ENCODE data around the gene VWC2L. TPM values are rescaled to one million over a fixed set of nuclear protein-coding genes. Genes with fewer than 3 reads are reported as not detected.

VWC2L gene
- total RNA-seq, 2 donors from 2014 or later: not detected

DNA sequence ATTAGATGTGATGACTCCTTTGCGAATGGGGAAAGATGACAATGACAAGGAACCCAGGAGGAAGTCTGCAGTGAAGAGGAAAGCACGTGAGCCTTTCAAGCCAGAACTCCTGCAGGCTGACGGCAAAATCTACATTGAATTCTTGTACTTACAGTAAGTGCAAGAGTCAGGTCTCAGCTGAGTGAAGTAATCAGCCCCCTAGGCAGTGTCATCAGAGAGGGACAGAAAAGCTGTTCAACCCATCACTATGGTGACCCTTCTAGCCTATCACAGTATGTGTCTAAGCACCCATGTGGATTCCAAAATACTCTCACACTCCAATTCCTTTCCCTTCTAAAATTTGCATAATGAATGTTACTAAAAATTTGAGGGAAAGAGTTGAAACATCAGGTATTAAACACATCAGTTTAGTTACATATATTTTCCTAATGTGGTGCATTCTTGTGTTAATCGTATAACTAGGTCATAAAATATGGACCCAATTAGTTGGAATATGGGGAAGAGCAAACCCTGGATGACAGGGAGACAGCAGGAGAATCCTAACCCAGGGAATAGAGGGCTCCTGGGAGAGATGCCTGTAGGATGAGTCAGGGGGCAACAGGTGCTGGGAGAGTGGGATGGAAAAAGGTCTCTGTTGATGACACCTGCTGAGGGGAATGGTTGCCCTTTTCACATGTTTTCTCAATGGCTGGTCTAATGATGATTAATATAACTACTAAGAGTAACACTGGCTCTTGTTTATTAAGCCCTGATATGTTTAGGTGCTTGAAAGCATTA lies 39.5 kb downstream of the VWC2L start:
- Histone ChIP-seq H3K9ac (ENCODE audit: extremely low read depth, low read length, poor library complexity, severe bottlenecking) (no peak overlapping the region), H3K4me3 (ENCODE audit: low read length) (no peak overlapping the region), H3K27me3 (ENCODE audit: control insufficient read depth, insufficient read depth, low read length, poor library complexity, severe bottlenecking) (no peaks in the 10 kb centered on the region), H3K27ac (ENCODE audit: low read depth, low read length) (no peak overlapping the region), H3K4me1 (ENCODE audit: control insufficient read depth, insufficient read depth, low read length) (peaks cover 4% of the 10 kb centered on the region), H3K9me3 (ENCODE audit: control insufficient read depth, low read length) (no peaks in the 10 kb centered on the region), H3K36me3 (ENCODE audit: control insufficient read depth, insufficient read depth, low read length) (no peaks in the 10 kb centered on the region)
- peaks cover 2% of the 10 kb centered on the region for H3K4me1 Mint-ChIP-seq
- H3K9me3 Mint-ChIP-seq: no peaks in the 10 kb centered on the region
- DNase-seq: peak; percentile 70
- no peak overlapping the region for H3K4me3 Mint-ChIP-seq
- no peak overlapping the region for H3K27ac Mint-ChIP-seq
- H3K27me3 Mint-ChIP-seq (ENCODE audit: insufficient read depth): no peaks in the 10 kb centered on the region
- WGBS, 2 experiments (ENCODE audit: insufficient coverage in 1 of 2, insufficient read length in 1 of 2): 94 to 98% methylated on average over 4 of the region's 4 CpGs
- TF ChIP-seq, protein P1, sequence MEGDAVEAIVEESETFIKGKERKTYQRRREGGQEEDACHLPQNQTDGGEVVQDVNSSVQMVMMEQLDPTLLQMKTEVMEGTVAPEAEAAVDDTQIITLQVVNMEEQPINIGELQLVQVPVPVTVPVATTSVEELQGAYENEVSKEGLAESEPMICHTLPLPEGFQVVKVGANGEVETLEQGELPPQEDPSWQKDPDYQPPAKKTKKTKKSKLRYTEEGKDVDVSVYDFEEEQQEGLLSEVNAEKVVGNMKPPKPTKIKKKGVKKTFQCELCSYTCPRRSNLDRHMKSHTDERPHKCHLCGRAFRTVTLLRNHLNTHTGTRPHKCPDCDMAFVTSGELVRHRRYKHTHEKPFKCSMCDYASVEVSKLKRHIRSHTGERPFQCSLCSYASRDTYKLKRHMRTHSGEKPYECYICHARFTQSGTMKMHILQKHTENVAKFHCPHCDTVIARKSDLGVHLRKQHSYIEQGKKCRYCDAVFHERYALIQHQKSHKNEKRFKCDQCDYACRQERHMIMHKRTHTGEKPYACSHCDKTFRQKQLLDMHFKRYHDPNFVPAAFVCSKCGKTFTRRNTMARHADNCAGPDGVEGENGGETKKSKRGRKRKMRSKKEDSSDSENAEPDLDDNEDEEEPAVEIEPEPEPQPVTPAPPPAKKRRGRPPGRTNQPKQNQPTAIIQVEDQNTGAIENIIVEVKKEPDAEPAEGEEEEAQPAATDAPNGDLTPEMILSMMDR (conservative IDR thresholded peaks at IDR 0.05): no peak
- H3K36me3 Mint-ChIP-seq (ENCODE audit: low read depth): no peaks in the 10 kb centered on the region

DNA sequence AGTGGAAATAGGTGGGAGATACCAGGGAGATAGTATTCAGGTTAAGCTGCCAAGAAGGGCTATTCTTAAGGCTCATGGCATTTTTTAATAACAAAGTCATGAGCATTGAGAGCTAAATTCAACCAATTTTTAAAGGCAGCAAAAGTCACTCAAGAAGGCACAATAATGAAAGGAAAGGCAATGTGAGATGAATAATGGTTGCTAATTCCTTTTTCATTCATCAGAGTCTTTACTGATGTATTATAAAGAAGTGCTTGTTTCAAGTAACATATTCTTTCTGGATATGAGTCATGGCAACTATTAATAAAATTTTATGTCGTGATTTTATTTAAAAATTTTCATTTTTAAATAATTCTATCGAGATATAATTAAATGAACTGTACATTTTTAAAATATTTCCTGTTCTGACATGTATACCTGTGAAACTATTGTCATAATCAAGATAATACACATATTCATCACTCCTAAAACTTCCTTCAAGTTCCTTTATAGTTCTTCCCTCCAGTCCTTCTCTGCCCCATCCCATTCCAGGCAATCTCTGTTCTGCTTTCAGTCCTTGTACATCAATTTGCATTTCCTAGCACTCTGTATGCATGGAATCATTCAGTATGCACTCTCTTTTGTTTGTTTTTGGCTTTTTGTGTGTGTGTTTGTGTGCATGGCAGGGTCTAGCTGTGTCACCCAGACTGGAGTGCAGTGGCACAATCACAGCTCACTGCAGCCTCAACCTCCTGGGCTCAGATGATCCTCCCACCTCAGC lies 40.8 kb downstream of the VWC2L start:
- Mint-ChIP-seq H3K9me3 (no peaks in the 10 kb centered on the region), H3K4me3 (no peak overlapping the region), H3K27ac (no peak overlapping the region), H3K4me1 (peaks cover 10% of the 10 kb centered on the region), H3K27me3 (ENCODE audit: insufficient read depth) (no peaks in the 10 kb centered on the region), H3K36me3 (ENCODE audit: low read depth) (no peaks in the 10 kb centered on the region)
- H3K27ac ChIP-seq (ENCODE audit: low read depth, low read length): no peak overlapping the region
- H3K36me3 ChIP-seq (ENCODE audit: control insufficient read depth, insufficient read depth, low read length): no peaks in the 10 kb centered on the region
- WGBS, 2 experiments (ENCODE audit: insufficient coverage in 1 of 2, insufficient read length in 1 of 2): 80 to 100% methylated on average over 1 of the region's 2 CpGs
- TF ChIP-seq, protein P1 (conservative IDR thresholded peaks at IDR 0.05): no peak
- no peak overlapping the region for H3K9ac ChIP-seq (ENCODE audit: extremely low read depth, low read length, poor library complexity, severe bottlenecking)
- no peak for DNase-seq
- no peaks in the 10 kb centered on the region for H3K9me3 ChIP-seq (ENCODE audit: control insufficient read depth, low read length)
- H3K4me3 ChIP-seq (ENCODE audit: low read length): no peak overlapping the region
- H3K27me3 ChIP-seq (ENCODE audit: control insufficient read depth, insufficient read depth, low read length, poor library complexity, severe bottlenecking): no peaks in the 10 kb centered on the region
- peaks cover 4% of the 10 kb centered on the region for H3K4me1 ChIP-seq (ENCODE audit: control insufficient read depth, insufficient read depth, low read length)

DNA sequence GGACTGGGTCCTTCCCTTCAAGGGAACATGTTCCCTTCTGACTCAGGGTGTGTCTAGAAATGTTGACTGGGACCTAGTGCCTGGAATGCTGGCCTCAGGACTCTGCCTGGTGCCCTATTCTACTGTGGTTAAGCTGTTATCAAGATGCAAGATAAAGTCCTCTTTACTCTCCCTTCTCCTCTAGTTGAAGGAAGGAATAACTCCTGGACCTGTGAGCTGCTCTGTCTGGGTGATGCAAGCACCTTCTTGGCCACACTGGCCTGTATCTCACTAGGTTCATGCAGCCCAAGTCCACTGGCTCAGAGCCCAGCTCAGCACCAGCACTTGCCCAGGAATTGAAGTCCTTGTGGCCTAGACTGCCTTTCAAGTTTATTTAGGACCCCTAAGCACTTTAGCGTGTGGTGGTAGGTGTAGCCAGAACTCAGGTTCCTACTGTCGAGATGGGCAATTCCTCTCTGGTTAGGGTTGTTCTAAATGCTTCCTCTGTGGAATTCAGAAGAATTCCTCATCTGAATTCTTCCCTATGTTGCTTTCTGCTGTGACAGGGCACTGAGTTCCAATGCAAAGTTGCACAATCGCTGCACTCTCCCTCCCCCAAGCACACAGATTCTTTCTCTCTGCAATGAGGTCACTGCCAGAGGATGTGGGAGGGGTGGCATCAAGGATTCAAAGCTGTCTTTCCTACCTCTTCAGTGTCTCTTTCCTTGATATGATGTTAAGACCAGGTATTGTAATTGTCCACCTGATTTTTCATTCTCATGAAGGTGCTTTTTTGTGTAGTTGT lies 54.7 kb downstream of the VWC2L start:
- Mint-ChIP-seq H3K9me3 (no peaks in the 10 kb centered on the region), H3K27ac (no peak overlapping the region), H3K36me3 (ENCODE audit: low read depth) (no peaks in the 10 kb centered on the region), H3K4me3 (no peak overlapping the region), H3K4me1 (peaks cover 3% of the 10 kb centered on the region), H3K27me3 (ENCODE audit: insufficient read depth) (no peaks in the 10 kb centered on the region)
- WGBS, 2 experiments (ENCODE audit: insufficient coverage in 1 of 2, insufficient read length in 1 of 2): 88 to 100% methylated on average over 1 to 3 of the region's 3 CpGs
- TF ChIP-seq, protein P1 (conservative IDR thresholded peaks at IDR 0.05): no peak
- no peak overlapping the region for H3K9ac ChIP-seq (ENCODE audit: extremely low read depth, low read length, poor library complexity, severe bottlenecking)
- no peak overlapping the region for H3K4me3 ChIP-seq (ENCODE audit: low read length)
- no peak for DNase-seq
- no peaks in the 10 kb centered on the region for H3K27me3 ChIP-seq (ENCODE audit: control insufficient read depth, insufficient read depth, low read length, poor library complexity, severe bottlenecking)
- H3K27ac ChIP-seq (ENCODE audit: low read depth, low read length): no peak overlapping the region
- no peaks in the 10 kb centered on the region for H3K4me1 ChIP-seq (ENCODE audit: control insufficient read depth, insufficient read depth, low read length)
- H3K9me3 ChIP-seq (ENCODE audit: control insufficient read depth, low read length): no peaks in the 10 kb centered on the region
- H3K36me3 ChIP-seq (ENCODE audit: control insufficient read depth, insufficient read depth, low read length): no peaks in the 10 kb centered on the region

Data from endodermal cell (in vitro differentiated cells).